GM06990 (cell line): Measurements from ENCODE around the gene FAM9C.
"Not testable (repeated sequence)": the region's sequence is repeated elsewhere in the genome, so short reads cannot be mapped to it uniquely, and the experiment has no call there.

Experiments used
- DNase-seq: peaks from one replicate; pipeline ENCODE4 v3.0.0-alpha.2; 2011; ENCODE audit not compliant: insufficient read length; ENCODE audit errors: extremely low read depth
- H3K27me3 ChIP-seq: replicated peaks from 2 replicates; pipeline ENCODE4 v1.6.0; 2011; ENCODE audit warnings: low read length; ENCODE audit not compliant: control insufficient read depth, insufficient read depth
- H3K36me3 ChIP-seq: 2 replicates; pipeline ENCODE4 v1.5.1; 2011; ENCODE audit warnings: low read length; ENCODE audit not compliant: control insufficient read depth, insufficient read depth
- H3K4me3 ChIP-seq: replicated peaks from 2 replicates; pipeline ENCODE4 v1.5.1; 2011; ENCODE audit warnings: low read depth, mild to moderate bottlenecking, control low read depth, low read length
- TF ChIP-seq, protein P1 (sequence below): IDR thresholded peaks from 2 replicates; pipeline ENCODE4 v1.5.1; 2011; ENCODE audit warnings: low read length, control low read depth, mild to moderate bottlenecking, inconsistent platforms; ENCODE audit not compliant: insufficient read depth, poor library complexity, severe bottlenecking

FAM9C gene

GRCh38 chrX:13068651-13069050 lies 24.2 kb upstream of the FAM9C start:
- DNase-seq: no peak
- Histone ChIP-seq H3K27me3 (no peaks in the 10 kb centered on the region), H3K4me3 (no peak overlapping the region), H3K36me3 (no peaks in the 10 kb centered on the region)
- TF ChIP-seq, protein P1, sequence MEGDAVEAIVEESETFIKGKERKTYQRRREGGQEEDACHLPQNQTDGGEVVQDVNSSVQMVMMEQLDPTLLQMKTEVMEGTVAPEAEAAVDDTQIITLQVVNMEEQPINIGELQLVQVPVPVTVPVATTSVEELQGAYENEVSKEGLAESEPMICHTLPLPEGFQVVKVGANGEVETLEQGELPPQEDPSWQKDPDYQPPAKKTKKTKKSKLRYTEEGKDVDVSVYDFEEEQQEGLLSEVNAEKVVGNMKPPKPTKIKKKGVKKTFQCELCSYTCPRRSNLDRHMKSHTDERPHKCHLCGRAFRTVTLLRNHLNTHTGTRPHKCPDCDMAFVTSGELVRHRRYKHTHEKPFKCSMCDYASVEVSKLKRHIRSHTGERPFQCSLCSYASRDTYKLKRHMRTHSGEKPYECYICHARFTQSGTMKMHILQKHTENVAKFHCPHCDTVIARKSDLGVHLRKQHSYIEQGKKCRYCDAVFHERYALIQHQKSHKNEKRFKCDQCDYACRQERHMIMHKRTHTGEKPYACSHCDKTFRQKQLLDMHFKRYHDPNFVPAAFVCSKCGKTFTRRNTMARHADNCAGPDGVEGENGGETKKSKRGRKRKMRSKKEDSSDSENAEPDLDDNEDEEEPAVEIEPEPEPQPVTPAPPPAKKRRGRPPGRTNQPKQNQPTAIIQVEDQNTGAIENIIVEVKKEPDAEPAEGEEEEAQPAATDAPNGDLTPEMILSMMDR: no peak

- TF ChIP-seq, protein P1: no peak
- no peaks in the 10 kb centered on the region for H3K27me3 ChIP-seq
- no peaks in the 10 kb centered on the region for H3K36me3 ChIP-seq
- no peak for DNase-seq
- no peak overlapping the region for H3K4me3 ChIP-seq
Observed at GRCh38 chrX:13067773-13068172, 23.4 kb upstream of the FAM9C start.

- Histone ChIP-seq H3K36me3 (no peaks in the 10 kb centered on the region), H3K27me3 (no peaks in the 10 kb centered on the region), H3K4me3 (no peak overlapping the region)
- TF ChIP-seq, protein P1: no peak
- DNase-seq: no peak
Observed at GRCh38 chrX:13066391-13066790, 22.0 kb upstream of the FAM9C start.

DNA sequence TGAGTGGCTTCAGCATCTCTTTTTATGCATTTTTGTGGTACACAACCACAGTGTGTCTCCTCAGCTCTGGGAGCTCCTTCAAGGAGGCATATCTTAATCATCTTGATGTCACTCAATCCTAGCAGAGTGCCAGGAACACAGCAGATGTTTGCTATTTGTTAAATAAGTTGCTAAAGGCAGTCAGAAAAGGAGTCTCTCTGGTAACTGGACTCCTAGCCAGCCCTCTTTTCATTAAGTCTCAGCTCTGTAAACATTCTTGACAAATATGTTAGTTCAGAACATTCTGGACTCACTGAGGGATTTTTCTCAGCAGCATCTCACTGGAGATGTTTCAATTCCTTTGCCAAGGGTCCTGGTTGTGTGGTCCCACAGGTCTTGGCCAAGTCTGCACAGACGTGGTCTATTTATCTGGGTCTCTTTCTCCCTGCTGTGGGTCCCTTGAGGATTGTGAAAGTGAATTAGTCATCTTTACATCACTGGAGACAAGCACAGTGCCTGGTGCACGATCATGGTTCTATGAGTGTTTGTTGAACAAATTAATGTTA lies 20.3 kb upstream of the FAM9C start:
- Histone ChIP-seq H3K4me3 (no peak overlapping the region), H3K27me3 (no peaks in the 10 kb centered on the region), H3K36me3 (no peaks in the 10 kb centered on the region)
- TF ChIP-seq, protein P1: no peak
- DNase-seq: no peak

- not testable (repeated sequence) for DNase-seq, H3K27me3 ChIP-seq, H3K4me3 ChIP-seq, H3K36me3 ChIP-seq
Observed at GRCh38 chrX:13063124-13063523, 18.7 kb upstream of the FAM9C start.

DNA sequence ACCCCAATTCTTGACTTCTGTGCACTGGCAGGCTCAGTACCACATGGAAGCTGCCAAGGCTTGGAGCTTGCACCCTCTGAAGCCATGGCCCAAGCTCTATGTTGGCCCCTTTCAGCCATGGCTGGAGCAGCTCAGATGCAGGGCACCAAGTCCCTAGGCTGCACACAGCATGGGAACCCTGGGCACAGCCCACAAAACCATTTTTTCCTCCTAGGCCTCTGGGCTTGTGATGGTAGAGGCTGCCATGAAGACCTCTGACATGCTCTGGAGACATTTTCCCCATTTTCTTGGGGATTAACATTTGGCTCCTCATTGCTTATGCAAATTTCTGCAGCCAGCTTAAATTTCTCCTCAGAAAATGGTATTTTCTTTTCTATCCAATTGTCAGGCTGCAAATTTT lies 17.9 kb upstream of the FAM9C start:
- H3K27me3 ChIP-seq, H3K4me3 ChIP-seq, DNase-seq, H3K36me3 ChIP-seq: not testable (repeated sequence)

GRCh38 chrX:13061215-13061708 lies 16.8 kb upstream of the FAM9C start:
- not testable (repeated sequence) for H3K36me3 ChIP-seq, H3K27me3 ChIP-seq, DNase-seq, H3K4me3 ChIP-seq
